ENCODE measurements around the gene ZNF497. TPM values are rescaled to one million over a fixed set of nuclear protein-coding genes. Genes with fewer than 3 reads are reported as not detected.

The ZNF497 gene
- total and polyA plus RNA-seq, 2 donors (not counting 1 experiment from before 2014, with no cell fraction given) = 1.6 to 2.7 TPM

DNA sequence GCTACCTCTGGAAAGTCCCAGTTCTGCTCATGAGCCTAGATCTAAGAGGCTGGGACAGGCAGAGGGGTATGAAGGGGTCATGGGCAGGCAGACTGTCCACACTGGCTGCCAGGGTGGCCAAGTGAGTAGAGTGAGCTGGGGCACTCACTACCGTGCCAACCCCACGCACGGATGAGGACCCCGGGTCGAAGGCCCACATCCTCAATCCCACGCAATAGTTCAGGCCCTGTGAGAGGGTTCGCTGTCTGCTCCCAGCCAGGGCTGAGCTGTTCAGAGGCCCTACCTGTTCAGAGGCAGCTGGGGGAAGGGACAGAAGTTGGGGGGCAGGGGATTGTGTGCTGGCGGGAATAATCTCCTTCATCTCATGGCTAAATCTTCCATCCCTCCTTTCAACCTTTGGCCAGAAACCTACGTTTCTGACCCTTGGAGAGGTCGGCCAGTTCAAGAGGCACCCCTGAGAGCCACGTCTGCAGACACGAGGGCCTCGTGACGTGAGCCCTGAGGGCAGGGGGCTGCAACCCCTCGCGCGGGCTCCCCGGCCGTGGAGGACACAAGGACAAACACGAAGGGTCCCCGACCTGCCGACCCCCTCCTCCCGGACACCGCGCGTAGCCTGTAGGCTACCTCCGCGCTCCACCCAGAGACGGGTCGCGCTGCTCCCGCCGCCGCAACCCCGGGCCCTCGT is 23.5 kb upstream of the ZNF497 start:
- H3K79me2 ChIP-seq (ENCODE audit: control insufficient read depth, insufficient read depth, low read length) = peaks cover 62% of the 10 kb centered on the region

More for the DNA sequence above, 23.5 kb upstream of the ZNF497 start:
- WGBS (ENCODE audit: insufficient coverage) = 14% methylated on average over 34 of the region's 36 CpGs
- Histone ChIP-seq H3K9me3 (ENCODE audit: control extremely low read depth in 1 of 3, control insufficient read depth in 2 of 3, insufficient read depth in 1 of 3, low read length in 2 of 3) (no peaks in the 10 kb centered on the region), H3K9ac (ENCODE audit: low read length) (peak overlapping the region; percentile 69), H3K36me3 (replicated peaks in 1 of 2; ENCODE audit: control extremely low read depth in 1 of 2, control insufficient read depth in 1 of 2, extremely low read depth in 1 of 2, insufficient read depth in 2 of 2, low read length in 1 of 2) (peaks cover 5 to 19% of the 10 kb centered on the region in 2 experiments), H3K27me3 (replicated peaks in 1 of 4; ENCODE audit: control extremely low read depth in 1 of 4, control insufficient read depth in 3 of 4, insufficient read depth in 4 of 4, low read length in 3 of 4) (no peaks in the 10 kb centered on the region), H3K27ac (ENCODE audit: low read length in 2 of 2) (peak overlapping the region; percentile 94 to 95), H3K4me2 (replicated peaks; ENCODE audit: low read depth, low read length, poor library complexity, severe bottlenecking) (peak overlapping the region; percentile 84), H4K20me1 (ENCODE audit: control insufficient read depth, insufficient read depth, low read length, poor library complexity, severe bottlenecking) (peaks cover 27% of the 10 kb centered on the region), H3K4me3 (ENCODE audit: control extremely low read depth in 1 of 5, extremely low read depth in 1 of 5, insufficient read depth in 1 of 5, low read depth in 2 of 5, low read length in 4 of 5) (peak overlapping the region; percentile 71 to 87 (median 76)), H3K4me1 (ENCODE audit: control insufficient read depth in 2 of 2, insufficient read depth in 2 of 2, low read length in 2 of 2) (peaks cover 31 to 38% of the 10 kb centered on the region in 2 donors), H2AFZ (ENCODE audit: insufficient read depth, low read depth, low read length, poor library complexity, severe bottlenecking) (peak overlapping the region; percentile 81)
- Mint-ChIP-seq H3K27me3 (no peaks in the 10 kb centered on the region), H3K4me3 (peak overlapping the region; percentile 97), H3K27ac (peak overlapping the region; percentile 99), H3K4me1 (peaks cover 48% of the 10 kb centered on the region), H3K9me3 (ENCODE audit: insufficient read depth) (no peaks in the 10 kb centered on the region)
- ATAC-seq (ENCODE audit: low read depth) = no peak
- intact Hi-C loops (cut with micrococcal nuclease) = no loop called here
- POLR2A ChIA-PET = interaction anchor here (0.6 to 2.9 kb wide), 4 partner anchors 23 to 841 kb away, joined by 3 to 18 read pairs (median 7); partner anchors contain the start of genes ZBTB45 and ZNF497
- TF ChIP-seq, protein P1, sequence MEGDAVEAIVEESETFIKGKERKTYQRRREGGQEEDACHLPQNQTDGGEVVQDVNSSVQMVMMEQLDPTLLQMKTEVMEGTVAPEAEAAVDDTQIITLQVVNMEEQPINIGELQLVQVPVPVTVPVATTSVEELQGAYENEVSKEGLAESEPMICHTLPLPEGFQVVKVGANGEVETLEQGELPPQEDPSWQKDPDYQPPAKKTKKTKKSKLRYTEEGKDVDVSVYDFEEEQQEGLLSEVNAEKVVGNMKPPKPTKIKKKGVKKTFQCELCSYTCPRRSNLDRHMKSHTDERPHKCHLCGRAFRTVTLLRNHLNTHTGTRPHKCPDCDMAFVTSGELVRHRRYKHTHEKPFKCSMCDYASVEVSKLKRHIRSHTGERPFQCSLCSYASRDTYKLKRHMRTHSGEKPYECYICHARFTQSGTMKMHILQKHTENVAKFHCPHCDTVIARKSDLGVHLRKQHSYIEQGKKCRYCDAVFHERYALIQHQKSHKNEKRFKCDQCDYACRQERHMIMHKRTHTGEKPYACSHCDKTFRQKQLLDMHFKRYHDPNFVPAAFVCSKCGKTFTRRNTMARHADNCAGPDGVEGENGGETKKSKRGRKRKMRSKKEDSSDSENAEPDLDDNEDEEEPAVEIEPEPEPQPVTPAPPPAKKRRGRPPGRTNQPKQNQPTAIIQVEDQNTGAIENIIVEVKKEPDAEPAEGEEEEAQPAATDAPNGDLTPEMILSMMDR (IDR thresholded peaks at IDR 0.05) = no peak
- no peak for TF ChIP-seq EZH2 (IDR thresholded peaks at IDR 0.05; ENCODE audit: borderline replicate concordance, insufficient read depth, low read depth, low read length, poor library complexity, severe bottlenecking)
- CTCF ChIA-PET = interaction anchor here (1.1 kb wide), 1 partner anchor 23 kb away, joined by 3 read pairs; the partner anchor contains the start of gene ZNF584
- peak; percentile 52 for DNase-seq

Measured in B cell (primary cell).